ENCODE measurements around the gene GINS2.

DNA sequence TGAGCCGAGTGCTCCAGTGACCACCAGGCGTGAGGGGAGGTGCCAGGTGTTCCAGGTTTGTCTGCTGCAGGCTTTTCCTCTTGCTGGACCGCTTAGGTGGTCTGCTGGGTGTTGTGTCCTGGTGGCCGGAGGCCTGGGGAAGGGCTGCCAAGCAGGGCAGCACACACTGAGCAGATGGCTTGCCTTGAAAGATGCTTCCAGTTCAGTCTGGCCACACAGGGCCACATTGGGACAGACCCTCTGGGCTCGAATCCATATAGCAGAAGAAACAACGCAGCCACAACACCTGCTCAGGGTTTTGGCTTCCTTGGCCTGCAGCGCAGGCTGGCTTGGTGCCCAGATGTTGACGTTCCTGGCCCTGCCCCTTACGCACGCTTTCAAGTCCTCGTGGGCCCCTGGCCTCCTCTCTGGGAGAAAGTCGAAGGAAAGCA, 24.8 kb downstream of the GINS2 start:
- TF ChIP-seq, protein P1, sequence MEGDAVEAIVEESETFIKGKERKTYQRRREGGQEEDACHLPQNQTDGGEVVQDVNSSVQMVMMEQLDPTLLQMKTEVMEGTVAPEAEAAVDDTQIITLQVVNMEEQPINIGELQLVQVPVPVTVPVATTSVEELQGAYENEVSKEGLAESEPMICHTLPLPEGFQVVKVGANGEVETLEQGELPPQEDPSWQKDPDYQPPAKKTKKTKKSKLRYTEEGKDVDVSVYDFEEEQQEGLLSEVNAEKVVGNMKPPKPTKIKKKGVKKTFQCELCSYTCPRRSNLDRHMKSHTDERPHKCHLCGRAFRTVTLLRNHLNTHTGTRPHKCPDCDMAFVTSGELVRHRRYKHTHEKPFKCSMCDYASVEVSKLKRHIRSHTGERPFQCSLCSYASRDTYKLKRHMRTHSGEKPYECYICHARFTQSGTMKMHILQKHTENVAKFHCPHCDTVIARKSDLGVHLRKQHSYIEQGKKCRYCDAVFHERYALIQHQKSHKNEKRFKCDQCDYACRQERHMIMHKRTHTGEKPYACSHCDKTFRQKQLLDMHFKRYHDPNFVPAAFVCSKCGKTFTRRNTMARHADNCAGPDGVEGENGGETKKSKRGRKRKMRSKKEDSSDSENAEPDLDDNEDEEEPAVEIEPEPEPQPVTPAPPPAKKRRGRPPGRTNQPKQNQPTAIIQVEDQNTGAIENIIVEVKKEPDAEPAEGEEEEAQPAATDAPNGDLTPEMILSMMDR (conservative IDR thresholded peaks at IDR 0.05; ENCODE audit: low read depth in 2 of 2): no peak
- TF ChIP-seq POLR2AphosphoS5 (IDR thresholded peaks at IDR 0.05; ENCODE audit: low read depth) (no peak), EZH2 (IDR thresholded peaks at IDR 0.05; ENCODE audit: low read depth, unreplicated experiment) (no peak), ETS1 (IDR thresholded peaks at IDR 0.05) (no peak), EZH2phosphoT487 (IDR thresholded peaks at IDR 0.05; ENCODE audit: unreplicated experiment) (no peak), JUNB (IDR thresholded peaks at IDR 0.05; ENCODE audit: unreplicated experiment) (no peak), CREB1 (CRISPR knock-in tag; IDR thresholded peaks at IDR 0.05; ENCODE audit: low read depth) (no peak)
- TF ChIP-seq, protein P2, sequence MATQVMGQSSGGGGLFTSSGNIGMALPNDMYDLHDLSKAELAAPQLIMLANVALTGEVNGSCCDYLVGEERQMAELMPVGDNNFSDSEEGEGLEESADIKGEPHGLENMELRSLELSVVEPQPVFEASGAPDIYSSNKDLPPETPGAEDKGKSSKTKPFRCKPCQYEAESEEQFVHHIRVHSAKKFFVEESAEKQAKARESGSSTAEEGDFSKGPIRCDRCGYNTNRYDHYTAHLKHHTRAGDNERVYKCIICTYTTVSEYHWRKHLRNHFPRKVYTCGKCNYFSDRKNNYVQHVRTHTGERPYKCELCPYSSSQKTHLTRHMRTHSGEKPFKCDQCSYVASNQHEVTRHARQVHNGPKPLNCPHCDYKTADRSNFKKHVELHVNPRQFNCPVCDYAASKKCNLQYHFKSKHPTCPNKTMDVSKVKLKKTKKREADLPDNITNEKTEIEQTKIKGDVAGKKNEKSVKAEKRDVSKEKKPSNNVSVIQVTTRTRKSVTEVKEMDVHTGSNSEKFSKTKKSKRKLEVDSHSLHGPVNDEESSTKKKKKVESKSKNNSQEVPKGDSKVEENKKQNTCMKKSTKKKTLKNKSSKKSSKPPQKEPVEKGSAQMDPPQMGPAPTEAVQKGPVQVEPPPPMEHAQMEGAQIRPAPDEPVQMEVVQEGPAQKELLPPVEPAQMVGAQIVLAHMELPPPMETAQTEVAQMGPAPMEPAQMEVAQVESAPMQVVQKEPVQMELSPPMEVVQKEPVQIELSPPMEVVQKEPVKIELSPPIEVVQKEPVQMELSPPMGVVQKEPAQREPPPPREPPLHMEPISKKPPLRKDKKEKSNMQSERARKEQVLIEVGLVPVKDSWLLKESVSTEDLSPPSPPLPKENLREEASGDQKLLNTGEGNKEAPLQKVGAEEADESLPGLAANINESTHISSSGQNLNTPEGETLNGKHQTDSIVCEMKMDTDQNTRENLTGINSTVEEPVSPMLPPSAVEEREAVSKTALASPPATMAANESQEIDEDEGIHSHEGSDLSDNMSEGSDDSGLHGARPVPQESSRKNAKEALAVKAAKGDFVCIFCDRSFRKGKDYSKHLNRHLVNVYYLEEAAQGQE (IDR thresholded peaks at IDR 0.05; ENCODE audit: unreplicated experiment): no peak
